NCI-H82 treated with DMSO at 0.1 percent for 48 hours (cell line): ENCODE measurements around the gene MYO9B.
"Not testable (repeated sequence)": the region's sequence is repeated elsewhere in the genome, so short reads cannot be mapped to it uniquely, and the experiment has no call there.

Experiments
- DNase-seq: peaks from one replicate; lab custom pipeline; 2025; ENCODE audit not compliant: unreplicated experiment; lab: John Stamatoyannopoulos, UW

MYO9B gene

DNA sequence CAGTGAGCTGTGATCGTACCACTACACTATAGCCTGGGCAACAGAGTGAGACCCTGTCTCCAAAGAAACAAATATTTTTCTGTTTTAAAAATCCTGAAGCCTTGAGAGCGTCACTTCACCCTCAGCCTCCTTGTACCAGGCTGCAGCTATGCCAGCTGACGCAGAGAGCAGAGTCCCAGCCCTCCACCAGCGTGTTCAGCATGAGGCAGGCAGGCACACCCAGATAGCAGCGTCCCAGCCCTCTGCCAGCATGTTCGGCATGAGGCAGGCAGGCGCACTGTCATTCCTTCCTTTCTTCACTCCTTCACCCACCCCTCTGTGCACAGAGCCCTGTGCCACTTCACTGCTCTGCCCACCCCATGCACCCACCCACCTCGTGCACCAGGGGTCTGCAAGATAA is 96.3 kb downstream of the MYO9B start:
- no peak for DNase-seq

DNA sequence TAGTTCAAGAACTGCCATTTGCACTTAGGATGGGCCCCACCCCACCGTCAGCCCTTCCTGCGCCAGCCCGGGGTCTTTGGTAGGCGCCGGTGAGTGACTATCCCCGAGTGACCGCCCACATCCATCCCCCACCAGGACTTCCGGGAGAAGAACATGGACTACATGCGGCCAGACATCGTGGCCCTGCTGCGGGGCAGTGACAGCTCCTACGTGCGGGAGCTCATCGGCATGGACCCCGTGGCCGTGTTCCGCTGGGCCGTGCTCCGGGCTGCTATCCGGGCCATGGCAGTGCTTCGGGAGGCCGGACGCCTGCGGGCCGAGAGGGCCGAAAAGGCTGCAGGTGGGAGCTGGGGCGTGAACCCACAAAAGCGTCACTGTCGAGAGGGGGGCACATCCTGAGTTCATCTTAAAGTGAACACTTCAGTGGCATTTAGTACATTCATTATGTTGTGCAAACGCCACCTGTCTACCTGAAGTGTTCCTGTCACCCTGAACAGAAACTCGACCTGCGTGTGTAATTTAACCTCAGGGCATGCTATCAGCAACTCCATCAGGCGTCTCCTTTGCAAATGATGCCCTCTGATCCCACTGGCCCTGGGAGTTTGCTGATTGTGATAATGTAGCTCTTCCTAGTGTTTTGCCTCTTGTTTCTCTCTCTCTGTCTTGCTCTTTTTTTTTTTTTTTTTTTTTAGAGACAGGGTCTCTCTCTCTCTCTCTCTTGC is 97.2 kb downstream of the MYO9B start:
- no peak for DNase-seq

DNA sequence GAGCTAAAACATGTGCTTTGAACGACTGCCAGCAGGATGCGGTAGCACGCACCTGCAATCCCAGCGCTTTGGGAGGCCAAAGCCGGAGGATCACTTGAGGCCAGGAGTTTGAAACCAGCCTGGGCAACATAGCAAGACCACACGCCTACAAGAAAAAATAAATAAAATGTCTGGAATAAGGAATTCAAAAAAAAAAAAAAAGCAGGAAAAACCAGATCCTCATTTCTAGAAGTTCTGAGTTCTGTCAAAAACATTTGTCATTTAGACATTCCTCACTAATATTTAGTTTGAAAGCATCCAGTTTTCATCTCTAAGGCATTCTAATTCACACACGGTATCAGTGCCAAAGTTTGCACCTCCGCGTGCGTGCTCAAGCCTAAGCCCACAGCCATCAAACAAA is 102.7 kb downstream of the MYO9B start:
- no peak for DNase-seq

DNA sequence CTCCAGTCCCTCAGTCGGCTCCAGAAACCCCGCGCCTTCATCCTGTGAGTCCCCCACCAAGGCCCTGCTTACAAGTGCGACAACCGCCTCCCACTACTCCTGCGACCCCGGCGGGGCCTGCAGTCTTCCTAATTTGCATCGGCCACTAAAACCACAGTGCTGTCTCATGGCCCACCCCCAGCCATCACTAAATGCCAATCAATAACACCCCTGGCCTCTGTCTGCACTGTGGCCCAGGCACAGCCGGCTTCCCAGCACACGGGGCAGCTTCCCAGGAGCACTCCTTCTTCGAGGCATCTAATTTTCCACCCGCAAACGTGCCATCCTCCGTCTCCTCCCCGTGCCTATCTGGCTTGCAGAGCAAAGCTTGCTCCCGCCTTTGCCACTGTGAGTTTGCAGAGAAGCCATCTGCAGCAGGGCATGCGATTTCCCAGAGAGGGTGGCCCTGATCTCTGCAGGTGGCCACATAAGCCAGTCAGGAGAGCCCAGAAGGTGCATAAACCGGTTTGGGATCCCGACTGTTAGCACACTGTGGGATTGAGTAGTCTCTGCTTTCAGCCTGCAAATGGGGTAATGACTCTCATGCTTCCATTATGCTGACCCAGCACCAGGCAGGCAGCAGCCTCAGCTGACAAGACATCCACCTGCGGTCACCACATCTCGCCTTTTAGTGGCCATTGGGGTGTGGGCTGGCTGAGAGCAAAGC is 105.6 kb downstream of the MYO9B start:
- DNase-seq, result no peak

DNA sequence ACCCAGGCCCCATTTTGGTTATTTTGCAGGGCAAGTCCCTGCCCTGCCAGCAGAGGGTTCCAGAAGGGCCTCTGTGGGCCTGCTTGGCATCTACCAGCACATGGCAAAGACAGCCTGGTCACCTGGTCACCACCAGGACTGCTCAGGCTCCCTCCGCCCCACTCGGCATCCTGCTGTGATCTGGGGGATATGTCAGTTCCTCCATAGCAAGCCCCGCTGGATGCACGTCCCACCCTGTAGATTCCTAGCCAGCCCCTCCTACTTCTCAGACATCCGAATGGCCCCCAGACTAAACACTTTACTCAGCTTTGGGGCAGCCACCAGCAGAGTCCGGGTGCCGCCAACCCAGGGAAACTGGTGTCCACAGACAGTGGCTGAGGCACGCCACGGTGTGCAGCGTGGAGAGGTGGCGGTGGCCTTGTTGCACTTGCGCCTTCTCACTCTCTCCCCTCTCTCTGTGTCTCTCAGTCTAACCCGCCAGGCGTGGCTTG is 107.7 kb downstream of the MYO9B start:
- no peak for DNase-seq

DNA sequence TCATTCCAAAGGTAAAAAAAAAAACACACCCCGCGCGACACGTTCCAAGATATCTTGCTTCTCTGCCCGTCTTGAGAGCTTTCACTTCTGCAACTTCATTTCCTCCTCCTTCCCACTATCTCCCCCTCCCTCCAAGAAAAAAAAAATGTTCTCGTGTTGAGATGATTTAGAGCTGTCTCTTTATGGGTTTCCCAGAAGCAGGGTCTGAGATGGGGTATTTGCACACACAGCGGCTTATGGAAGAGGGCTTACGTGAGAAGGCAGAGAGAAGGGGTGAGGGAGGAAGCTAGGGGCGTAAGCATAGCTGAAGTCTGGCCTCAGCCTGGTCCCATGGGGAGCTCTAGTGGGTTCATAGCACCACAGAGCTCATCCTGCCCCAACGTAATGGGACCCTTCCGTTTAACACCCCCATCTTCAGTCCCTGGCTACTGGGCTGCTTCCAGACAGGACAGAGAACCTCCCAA is 108.3 kb downstream of the MYO9B start:
- no peak for DNase-seq

DNA sequence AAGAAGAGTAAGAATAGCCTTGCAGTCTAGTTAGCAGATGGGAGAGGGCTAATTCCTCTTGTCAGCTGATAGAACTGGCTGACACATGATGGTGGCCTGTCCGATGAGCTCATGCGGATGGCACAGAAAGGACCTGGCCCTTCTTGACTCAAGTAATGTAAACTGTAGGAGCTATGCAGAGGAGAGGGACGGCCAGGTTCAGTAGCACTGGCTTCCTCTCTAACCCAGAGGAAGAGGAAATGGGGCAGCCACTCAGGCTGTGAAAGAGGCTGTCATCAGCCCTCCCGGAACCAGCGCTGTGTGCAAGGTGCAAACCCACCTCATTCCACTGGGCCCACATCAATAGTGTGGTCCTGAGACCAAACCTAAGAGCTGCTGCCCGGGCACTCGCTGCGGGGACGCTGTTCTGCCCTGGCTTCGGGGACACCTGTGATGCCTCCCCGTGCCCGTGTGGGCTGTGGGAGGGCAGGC is 108.8 kb downstream of the MYO9B start:
- DNase-seq, result no peak

DNA sequence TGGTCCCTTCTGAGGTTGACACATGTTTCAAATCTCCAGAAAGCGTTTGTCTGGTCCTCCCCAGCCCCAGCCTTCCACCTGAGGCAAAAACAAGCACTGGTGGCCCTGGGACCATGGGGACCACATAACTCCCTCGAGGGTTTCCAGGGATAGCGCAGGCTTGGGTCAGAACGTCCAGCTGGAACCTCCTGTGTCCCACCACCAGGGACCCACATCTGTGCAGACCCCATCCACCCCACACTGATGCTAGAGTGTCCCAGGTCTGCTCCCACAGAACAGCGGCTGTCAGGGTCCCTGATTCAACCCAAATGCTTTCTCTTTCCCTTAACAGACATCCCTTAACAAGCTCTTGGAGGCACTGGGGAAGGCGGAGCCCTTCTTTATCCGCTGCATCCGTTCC is 110.0 kb downstream of the MYO9B start:
- DNase-seq, result no peak

DNA sequence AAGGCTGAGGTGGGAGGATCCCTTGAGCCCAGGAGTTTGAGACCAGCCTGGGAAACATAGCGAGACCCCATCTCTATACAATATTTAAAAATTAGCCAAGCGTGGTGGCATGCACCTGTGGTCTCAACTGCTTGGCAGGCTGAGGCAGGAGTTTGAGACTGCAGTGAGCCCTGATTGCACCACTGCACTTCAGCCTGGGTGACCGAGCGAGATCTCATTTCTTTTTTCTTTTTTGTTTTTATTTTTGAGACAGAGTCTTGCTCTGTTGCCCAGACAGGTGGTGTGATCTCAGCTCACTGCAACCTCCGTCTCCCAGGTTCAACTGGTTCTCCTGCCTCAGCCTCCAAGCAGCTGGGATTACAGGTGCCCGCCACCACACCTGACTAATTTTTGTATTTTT is 116.2 kb downstream of the MYO9B start:
- not testable (repeated sequence) for DNase-seq

DNA sequence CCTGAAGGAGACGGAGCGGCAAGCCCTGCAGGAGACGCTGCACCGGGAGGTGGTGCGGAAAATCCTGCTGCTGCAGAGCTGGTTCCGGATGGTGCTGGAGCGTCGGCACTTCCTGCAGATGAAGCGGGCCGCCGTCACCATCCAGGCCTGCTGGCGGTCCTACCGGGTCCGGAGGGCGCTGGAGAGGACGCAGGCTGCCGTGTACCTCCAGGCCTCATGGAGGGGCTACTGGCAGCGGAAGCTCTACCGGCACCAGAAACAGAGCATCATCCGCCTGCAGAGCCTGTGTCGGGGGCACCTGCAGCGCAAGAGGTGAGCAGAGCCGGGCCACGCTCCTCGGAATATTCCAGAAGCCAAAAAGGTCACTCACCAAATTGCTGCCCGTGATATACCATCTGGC is 117.2 kb downstream of the MYO9B start:
- no peak for DNase-seq

DNA sequence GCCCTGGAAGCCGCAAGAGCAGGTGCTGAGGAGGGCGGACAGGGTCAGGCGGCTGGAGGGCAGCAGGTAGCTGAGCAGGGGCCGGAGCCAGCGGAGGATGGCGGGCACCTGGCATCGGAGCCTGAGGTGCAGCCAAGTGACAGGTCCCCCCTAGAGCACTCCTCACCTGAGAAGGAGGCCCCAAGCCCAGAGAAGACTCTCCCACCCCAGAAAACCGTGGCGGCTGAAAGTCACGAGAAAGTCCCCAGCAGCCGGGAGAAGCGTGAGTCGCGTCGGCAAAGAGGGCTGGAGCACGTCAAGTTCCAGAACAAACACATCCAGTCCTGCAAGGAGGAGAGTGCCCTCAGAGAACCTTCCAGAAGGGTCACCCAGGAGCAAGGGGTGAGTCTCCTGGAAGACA is 119.0 kb downstream of the MYO9B start:
- no peak for DNase-seq

DNA sequence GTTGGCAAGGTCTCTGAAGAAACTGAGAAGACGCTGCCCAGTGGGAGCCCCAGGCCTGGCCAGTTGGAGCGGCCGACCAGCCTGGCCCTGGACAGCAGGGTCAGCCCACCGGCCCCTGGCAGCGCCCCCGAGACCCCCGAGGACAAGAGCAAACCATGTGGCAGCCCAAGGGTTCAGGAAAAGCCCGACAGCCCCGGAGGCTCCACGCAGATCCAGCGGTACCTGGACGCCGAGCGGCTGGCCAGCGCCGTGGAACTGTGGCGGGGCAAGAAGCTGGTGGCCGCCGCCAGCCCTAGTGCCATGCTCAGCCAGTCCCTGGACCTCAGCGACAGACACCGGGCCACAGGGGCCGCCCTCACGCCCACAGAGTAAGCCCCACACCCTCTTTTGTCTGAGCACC is 119.5 kb downstream of the MYO9B start:
- DNase-seq, result no peak

DNA sequence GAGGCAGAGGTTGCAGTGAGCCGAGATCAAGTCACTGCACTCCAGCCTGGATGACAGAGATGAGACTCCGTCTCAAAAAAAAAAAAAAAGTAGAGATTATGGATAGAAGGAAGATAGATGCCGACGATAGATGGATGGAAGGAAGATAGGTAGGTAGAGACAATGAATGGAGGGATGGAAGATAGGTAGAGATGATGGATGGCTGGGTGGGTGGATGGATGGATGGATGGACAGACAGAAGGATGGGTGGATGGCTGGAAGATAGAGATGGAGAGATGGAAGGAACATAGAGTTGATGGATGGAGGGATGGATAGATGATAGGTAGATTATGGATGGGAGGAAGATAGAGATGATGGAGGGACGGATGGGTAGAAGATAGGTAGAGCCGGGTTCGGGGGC is 121.0 kb downstream of the MYO9B start:
- DNase-seq, result no peak

DNA sequence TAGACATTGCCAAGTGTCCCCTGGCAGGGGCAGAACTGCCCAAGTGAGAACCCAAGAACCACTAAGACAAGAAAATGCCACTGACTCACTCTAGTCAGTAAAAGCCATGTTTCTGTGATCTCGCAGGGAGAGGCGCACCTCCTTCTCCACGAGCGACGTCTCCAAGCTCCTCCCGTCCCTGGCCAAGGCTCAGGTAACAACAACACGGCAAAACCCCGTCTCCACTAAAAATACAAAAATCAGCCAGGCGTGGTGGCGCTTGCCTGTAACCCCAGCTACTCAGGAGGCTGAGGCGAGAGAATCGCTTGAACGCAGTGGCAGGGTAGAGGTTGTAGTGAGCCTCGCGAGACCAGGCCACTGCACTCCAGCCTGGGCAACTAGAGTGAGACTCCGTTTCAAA is 122.1 kb downstream of the MYO9B start:
- no peak for DNase-seq

DNA sequence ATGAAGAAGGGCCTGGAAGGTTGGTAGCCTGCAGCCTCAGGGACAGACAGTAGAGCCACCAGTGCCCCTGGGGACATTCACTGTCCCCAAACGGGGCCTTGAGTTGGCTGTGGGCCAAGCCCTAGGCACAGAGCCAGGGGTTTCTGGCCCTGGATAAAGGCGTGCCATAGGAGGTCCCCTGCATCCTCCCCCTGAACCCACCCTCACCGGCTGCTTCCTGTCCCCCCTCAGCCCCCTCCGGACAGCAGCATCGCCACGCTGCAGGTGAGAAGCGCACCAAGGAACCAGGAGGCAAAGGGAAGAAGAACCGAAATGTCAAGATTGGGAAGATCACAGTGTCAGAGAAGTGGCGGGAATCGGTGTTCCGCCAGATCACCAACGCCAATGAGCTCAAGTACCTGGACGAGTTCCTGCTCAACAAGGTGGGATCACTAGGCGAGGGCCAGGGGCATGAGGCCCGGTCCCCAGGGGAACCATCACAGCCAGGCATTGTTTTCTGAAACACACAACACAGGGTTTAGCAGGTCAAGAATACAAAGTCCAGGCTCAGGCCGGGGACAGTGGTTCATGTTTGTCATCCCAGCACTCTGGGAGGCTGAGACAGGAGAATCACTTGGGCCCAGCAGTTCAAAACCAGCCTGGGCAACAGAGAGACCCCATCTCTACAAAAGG is 125.0 kb downstream of the MYO9B start:
- DNase-seq, result no peak

DNA sequence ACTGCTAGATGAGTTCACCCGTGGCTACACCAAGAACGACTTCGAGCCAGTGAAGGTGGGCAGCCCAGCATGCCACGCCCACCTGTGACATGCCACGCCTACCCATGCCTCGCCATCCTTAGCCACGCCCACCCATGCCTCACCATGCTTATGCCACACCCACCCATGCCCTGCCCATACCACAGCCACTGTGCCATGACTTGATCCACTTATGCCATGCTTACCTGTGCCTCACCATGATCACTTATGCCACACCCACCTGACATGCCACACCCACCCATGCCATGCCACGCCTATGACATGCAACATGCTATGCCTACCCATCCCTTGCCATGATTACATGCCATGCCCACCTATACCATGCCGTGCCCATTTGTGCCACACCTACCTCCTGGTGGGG is 126.7 kb downstream of the MYO9B start:
- DNase-seq, result no peak

DNA sequence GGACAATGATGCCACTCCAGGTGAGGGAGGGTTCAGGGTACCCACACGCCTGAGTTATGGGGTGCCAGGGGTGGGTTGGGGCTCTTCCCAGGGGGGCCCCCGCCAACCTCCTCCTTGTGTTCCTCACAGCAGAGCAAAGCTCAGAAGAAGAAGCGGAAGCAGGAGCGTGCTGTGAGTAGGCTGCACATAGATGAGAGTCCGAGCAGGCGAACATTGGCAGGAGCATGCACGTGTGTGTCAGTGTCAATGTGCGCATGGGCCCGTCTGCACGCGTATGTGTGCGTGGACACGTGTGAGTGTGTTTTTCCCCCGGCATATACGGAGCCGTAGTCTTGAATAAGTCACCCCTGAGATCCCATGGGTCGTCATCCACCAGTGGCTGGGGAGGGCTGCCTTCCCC is 127.1 kb downstream of the MYO9B start:
- DNase-seq, result no peak

DNA sequence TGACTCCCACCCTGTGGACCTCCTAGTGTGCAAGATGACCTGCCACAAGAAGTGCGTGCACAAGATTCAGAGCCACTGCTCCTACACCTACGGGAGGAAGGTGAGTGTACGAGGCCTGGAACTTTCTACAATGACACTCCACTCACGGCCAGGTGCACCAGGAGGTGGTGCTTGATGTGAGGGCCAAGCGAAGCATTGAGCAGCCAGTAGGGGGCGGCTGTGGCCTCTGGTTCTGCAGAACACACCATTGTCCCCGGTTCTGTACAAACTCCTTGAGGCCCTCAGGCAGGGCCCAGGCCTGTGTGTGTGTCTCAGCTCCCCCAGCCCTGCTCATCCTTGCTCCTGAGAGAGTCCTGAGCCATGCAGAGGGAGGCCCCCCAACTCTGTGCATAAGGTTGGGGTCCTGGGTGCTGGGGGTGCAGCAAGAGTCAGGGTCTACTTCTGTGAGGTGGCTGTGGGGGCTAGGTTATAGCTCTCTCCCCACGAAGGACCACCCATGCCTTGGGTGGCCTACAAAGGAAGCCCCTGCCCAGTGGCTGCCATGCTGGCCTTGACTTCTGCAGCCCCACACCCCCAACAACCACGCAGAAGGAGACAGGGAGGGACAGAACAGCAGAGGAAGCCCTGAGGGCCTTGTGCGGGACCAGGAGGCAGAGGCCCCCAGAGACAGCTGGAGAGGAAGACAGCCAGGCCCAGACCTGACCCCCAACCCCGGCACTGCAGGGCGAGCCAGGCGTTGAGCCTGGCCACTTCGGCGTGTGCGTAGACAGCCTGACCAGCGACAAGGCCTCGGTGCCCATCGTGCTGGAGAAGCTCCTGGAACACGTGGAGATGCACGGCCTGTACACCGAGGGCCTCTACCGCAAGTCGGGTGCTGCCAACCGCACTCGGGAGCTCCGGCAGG is 129.9 kb downstream of the MYO9B start:
- DNase-seq, result peak; percentile 19

DNA sequence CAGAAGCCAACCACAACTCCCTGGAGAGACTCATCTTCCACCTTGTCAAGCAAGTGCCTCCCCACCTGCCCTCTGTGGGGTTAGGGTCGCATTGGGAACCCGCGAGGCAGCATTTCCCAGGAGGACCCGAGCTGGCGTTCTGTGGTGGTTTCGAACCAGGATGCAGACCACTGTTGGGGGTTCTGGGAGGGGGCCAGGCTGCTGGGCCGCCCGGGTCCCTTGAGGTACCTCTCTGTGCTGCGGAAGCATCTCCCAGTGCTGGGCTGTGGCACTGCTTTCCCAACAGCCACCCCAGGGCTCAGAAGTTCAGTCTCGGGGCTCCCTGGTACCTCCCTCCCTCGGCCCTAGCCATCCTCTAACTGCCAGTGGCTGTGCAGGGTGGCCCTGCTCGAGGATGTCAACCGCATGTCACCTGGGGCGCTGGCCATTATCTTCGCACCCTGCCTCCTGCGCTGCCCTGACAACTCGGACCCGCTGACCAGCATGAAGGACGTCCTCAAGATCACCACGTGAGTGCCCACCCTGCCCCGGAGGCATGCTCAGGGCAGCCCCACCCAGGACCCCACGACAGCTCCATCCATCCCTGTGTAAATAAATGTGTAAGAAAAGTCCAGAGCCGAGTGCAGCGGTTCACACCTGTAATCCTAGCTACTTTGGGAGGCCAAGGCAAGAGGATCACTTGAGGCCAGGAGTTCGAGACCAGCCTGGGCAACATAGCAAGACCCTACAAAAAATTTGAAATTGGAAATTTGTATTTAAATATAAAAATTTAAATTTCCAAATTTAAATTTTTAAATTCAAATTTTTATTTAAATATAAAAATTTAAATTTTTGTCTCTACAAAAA is 131.4 kb downstream of the MYO9B start:
- no peak for DNase-seq
